ENCODE results near the gene DIPK1C.

DIPK1C gene

DNA sequence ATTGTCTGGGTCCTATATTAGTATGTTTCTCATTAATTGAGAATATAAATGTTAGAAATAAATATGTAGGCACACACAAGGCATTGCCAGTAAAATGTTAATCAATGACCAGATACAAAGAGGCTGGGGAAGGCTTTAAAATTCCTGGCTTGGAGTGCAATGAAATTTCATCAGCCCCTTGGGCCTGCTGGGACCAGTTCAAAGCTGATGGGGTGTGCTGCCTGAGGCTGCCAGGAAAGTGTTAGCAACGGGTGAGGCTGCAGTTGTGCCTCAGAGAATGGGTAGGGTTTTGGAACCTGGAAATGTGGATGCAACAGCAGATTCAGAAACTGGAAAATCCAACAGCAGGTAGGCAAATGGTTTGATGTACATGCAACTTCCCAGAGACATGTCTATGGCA lies 68.9 kb downstream of the DIPK1C start:
- Histone ChIP-seq H3K4me3 (no peak overlapping the region), H3K27me3 (peaks cover 0 to 3% of the 10 kb centered on the region in 2 donors), H3K9me3 (no peaks in the 10 kb centered on the region), H3K4me1 (no peaks in the 10 kb centered on the region), H3K27ac (no peak overlapping the region), H3K36me3 (no peaks in the 10 kb centered on the region)
- TF ChIP-seq, protein P1, sequence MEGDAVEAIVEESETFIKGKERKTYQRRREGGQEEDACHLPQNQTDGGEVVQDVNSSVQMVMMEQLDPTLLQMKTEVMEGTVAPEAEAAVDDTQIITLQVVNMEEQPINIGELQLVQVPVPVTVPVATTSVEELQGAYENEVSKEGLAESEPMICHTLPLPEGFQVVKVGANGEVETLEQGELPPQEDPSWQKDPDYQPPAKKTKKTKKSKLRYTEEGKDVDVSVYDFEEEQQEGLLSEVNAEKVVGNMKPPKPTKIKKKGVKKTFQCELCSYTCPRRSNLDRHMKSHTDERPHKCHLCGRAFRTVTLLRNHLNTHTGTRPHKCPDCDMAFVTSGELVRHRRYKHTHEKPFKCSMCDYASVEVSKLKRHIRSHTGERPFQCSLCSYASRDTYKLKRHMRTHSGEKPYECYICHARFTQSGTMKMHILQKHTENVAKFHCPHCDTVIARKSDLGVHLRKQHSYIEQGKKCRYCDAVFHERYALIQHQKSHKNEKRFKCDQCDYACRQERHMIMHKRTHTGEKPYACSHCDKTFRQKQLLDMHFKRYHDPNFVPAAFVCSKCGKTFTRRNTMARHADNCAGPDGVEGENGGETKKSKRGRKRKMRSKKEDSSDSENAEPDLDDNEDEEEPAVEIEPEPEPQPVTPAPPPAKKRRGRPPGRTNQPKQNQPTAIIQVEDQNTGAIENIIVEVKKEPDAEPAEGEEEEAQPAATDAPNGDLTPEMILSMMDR (IDR thresholded peaks at IDR 0.05): no peak
- no peak for DNase-seq
- intact Hi-C loops (cut with DNase I; ENCODE audit: low total_unique reads): no loop called here

GRCh38 chr18:74387383-74387782 lies 69.7 kb downstream of the DIPK1C start:
- Histone ChIP-seq H3K36me3 (no peaks in the 10 kb centered on the region), H3K27ac (no peak overlapping the region), H3K4me3 (no peak overlapping the region), H3K9me3 (no peaks in the 10 kb centered on the region), H3K27me3 (peaks cover 0 to 3% of the 10 kb centered on the region in 2 donors), H3K4me1 (no peaks in the 10 kb centered on the region)
- TF ChIP-seq, protein P1 (IDR thresholded peaks at IDR 0.05): no peak
- intact Hi-C loops (cut with DNase I; ENCODE audit: low total_unique reads): no loop called here
- DNase-seq: no peak

Measured in tibial artery (tissue), 4 donors.